B cell (primary cell): ENCODE data around the gene PPM1M.

Source experiments
- CTCF ChIP-seq: fragments of 200-600 bp; IDR thresholded peaks from one replicate; pipeline ENCODE4 v1.8.0; 2022; ENCODE audit warnings: antibody characterized with exemption, mild to moderate bottlenecking
- EZH2 ChIP-seq: IDR thresholded peaks from 2 replicates; pipeline ENCODE4 v1.6.1; 2012; ENCODE audit warnings: borderline replicate concordance, low read depth, mild to moderate bottlenecking, moderate library complexity, low read length; ENCODE audit not compliant: insufficient read depth, poor library complexity, severe bottlenecking

- TF ChIP-seq EZH2 = no peak
- no peak for TF ChIP-seq CTCF
Observed at GRCh38 chr3:52205727-52206372, 39.7 kb upstream of the PPM1M start.
